ENCODE measurements around the gene SETD9. TPM values are rescaled to one million over a fixed set of nuclear protein-coding genes. Genes with fewer than 3 reads are reported as not detected.

SETD9 gene
- total and polyA plus RNA-seq, 9 of the 15 experiments (the other 6 are each of a cell fraction or from before 2014, with no cell fraction given) = 10.8 to 32.6 (median 19.8) TPM

DNA sequence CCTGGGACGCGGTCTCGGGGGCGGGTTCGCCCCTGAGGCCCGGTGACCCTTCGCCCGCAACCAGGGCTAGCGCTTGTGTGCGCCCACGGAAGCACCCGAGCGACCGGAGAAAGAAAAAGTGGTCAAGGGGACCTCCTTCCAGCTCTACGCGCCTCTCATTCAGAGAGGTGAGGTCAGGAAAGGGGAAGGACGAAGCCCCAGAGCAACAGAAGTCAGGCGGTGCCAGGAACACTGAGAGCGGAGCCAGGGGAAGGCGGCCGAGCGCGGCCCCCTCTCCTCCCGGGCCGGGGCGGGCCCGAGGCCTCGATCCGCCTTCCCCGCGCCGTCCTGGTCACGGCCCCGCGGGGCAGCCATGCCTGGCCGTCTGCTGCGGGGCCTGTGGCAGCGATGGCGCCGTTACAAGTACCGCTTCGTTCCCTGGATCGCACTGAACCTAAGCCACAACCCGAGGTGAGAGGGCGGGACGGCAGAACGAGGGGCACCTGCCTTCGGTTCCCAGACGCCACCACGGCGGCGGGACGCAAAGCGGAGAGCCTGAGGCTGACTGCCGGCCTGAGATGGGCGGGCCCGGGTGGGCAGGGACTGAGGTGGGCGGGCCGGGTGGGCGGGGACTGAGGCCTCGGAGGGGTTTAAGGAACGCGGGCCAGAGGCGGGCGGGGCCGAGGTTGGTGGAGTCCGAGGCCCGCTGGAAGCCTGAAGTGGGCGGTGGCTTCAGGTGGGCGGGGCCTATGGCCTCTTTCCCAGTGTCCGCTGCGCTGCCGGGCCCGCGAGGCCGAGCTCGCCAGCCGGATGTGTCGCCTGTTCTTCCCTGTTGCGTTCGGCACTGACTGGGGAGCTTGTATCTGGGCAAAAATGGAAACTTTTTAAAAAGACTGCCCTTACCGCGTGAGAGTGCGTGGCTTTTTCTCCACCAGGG is at the start of gene SETD9 (continued):
- TF ChIP-seq ARHGAP35 (IDR thresholded peaks at IDR 0.05; ENCODE audit: partially characterized antibody) (no peak), GATAD2A (IDR thresholded peaks at IDR 0.05) (no peak), POLR2AphosphoS5 (IDR thresholded peaks at IDR 0.05; ENCODE audit: control insufficient read depth, insufficient read depth, low read depth, low read length) (peak; percentile 97), SOX6 (IDR thresholded peaks at IDR 0.05) (peak; percentile 43; the same call in 1 of the 2 replicates), KLF13 (tag; IDR thresholded peaks at IDR 0.05; ENCODE audit: borderline replicate concordance, low read depth) (0 out of 2 replicates have a peak, but pooled peaks have one; percentile 14), ZNF76 (CRISPR knock-in tag; IDR thresholded peaks at IDR 0.05; ENCODE audit: borderline replicate concordance) (no peak), NEUROD1 (IDR thresholded peaks at IDR 0.05; ENCODE audit: borderline replicate concordance, low read depth, low read length, partially characterized antibody) (peak; percentile 18), PTTG1 (tag; IDR thresholded peaks at IDR 0.05; ENCODE audit: low read depth) (no peak), ZNF384 (IDR thresholded peaks at IDR 0.05; ENCODE audit: low read depth, low read length) (0 out of 2 replicates have a peak, but pooled peaks have one; percentile 16), CXXC5 (CRISPR knock-in tag; IDR thresholded peaks at IDR 0.05) (peak; percentile 82), SMAD3 (CRISPR knock-in tag; conservative IDR thresholded peaks at IDR 0.05) (0 out of 2 replicates have a peak, but pooled peaks have one; percentile 14), POLR2B (IDR thresholded peaks at IDR 0.05; ENCODE audit: low read depth, partially characterized antibody) (peak; percentile 95), XRCC5 (IDR thresholded peaks at IDR 0.05; ENCODE audit: low read depth, low read length) (0 out of 2 replicates have a peak, but pooled peaks have one; percentile 54), MAZ (CRISPR knock-in tag; conservative IDR thresholded peaks at IDR 0.05 in 1 of 2, IDR thresholded peaks at IDR 0.05 in 1 of 2) (peak; percentile 56 to 85), NFXL1 (CRISPR knock-in tag; IDR thresholded peaks at IDR 0.05) (no peak), LCOR (CRISPR knock-in tag; IDR thresholded peaks at IDR 0.05) (peak; percentile 57; the same call in 1 of the 2 replicates), ETV1 (tag; conservative IDR thresholded peaks at IDR 0.05; ENCODE audit: low read depth) (peak; percentile 88), CTBP1 (IDR thresholded peaks at IDR 0.05; ENCODE audit: borderline replicate concordance) (peak; percentile 82), ELF2 (CRISPR knock-in tag; IDR thresholded peaks at IDR 0.05) (0 out of 2 replicates have a peak, but pooled peaks have one; percentile 46), PRMT5 (CRISPR knock-in tag; IDR thresholded peaks at IDR 0.05) (no peak), KAT7 (CRISPR knock-in tag; IDR thresholded peaks at IDR 0.05; ENCODE audit: borderline replicate concordance) (peak; percentile 26; the same call in 1 of the 2 replicates)
- TF ChIP-seq, protein P1, sequence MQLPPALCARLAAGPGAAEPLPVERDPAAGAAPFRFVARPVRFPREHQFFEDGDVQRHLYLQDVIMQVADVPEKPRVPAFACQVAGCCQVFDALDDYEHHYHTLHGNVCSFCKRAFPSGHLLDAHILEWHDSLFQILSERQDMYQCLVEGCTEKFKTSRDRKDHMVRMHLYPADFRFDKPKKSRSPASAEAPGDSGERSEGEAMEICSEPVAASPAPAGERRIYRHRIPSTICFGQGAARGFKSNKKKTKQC (CRISPR knock-in tag; IDR thresholded peaks at IDR 0.05) = peak; percentile 14; the same call in 1 of the 2 replicates
- TF ChIP-seq, protein P2, sequence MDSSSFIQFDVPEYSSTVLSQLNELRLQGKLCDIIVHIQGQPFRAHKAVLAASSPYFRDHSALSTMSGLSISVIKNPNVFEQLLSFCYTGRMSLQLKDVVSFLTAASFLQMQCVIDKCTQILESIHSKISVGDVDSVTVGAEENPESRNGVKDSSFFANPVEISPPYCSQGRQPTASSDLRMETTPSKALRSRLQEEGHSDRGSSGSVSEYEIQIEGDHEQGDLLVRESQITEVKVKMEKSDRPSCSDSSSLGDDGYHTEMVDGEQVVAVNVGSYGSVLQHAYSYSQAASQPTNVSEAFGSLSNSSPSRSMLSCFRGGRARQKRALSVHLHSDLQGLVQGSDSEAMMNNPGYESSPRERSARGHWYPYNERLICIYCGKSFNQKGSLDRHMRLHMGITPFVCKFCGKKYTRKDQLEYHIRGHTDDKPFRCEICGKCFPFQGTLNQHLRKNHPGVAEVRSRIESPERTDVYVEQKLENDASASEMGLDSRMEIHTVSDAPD (CRISPR knock-in tag; IDR thresholded peaks at IDR 0.05) = no peak
- TF ChIP-seq, protein P3, sequence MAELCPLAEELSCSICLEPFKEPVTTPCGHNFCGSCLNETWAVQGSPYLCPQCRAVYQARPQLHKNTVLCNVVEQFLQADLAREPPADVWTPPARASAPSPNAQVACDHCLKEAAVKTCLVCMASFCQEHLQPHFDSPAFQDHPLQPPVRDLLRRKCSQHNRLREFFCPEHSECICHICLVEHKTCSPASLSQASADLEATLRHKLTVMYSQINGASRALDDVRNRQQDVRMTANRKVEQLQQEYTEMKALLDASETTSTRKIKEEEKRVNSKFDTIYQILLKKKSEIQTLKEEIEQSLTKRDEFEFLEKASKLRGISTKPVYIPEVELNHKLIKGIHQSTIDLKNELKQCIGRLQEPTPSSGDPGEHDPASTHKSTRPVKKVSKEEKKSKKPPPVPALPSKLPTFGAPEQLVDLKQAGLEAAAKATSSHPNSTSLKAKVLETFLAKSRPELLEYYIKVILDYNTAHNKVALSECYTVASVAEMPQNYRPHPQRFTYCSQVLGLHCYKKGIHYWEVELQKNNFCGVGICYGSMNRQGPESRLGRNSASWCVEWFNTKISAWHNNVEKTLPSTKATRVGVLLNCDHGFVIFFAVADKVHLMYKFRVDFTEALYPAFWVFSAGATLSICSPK (IDR thresholded peaks at IDR 0.05; ENCODE audit: borderline replicate concordance) = no peak

Data from K562 (cell line).